Measurements from ENCODE around the gene MYH9. TPM values are rescaled to one million over a fixed set of nuclear protein-coding genes. Genes with fewer than 3 reads are reported as not detected.
"Not testable (repeated sequence)": the region's sequence is repeated elsewhere in the genome, so short reads cannot be mapped to it uniquely, and the experiment has no call there.

The MYH9 gene
- total RNA-seq, 1 experiment from 2014 or later: 464 TPM

- DNase-seq (ENCODE audit: low read depth): no peak
These were observed 94.8 kb downstream of the MYH9 start for GRCh38 chr22:36292823-36293530.

DNA sequence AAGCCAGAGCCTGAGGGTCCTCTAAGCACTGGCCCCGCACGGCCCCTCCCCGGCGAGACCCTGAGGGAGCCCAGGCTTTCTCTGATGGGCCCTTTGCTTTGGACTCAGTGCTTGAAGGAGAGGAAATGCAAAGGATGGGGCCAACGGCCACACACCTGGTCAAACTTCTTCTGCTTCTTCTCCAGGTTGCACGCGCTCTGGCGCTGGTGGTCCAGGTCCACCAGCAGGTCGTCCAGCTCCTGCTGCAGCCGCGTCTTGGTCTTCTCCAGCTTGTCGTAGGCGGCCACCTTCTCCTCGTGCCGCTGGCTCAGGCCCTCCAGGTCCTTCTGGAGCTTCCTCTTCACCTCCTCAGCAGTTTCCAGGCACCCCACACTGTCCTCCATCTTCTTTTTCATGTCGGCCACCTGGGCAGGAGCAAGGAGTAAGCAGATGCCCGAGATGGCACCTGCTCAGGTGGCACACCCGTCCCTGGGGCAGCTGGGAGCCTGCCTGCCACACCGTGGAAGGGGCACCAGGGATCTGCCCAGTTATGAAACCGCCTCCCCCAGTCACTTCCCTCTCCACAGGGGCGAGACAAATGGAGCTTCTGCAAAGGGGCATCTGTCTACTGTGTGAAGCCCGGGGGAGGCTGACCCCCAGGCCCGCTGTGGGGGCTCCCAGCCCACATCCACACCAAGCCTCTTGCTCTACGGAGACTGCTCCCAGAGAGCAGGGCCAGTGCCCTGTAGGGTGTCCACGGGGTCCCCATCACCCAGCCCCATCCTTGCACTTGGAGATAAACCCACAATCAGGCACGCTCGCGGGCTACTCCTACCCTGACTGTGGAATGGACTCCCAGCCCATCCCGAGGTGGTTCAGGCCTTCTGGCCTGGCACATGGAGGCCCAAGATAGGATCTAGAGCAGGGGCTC is 95.7 kb downstream of the MYH9 start:
- no peak for DNase-seq (ENCODE audit: low read depth)

DNA sequence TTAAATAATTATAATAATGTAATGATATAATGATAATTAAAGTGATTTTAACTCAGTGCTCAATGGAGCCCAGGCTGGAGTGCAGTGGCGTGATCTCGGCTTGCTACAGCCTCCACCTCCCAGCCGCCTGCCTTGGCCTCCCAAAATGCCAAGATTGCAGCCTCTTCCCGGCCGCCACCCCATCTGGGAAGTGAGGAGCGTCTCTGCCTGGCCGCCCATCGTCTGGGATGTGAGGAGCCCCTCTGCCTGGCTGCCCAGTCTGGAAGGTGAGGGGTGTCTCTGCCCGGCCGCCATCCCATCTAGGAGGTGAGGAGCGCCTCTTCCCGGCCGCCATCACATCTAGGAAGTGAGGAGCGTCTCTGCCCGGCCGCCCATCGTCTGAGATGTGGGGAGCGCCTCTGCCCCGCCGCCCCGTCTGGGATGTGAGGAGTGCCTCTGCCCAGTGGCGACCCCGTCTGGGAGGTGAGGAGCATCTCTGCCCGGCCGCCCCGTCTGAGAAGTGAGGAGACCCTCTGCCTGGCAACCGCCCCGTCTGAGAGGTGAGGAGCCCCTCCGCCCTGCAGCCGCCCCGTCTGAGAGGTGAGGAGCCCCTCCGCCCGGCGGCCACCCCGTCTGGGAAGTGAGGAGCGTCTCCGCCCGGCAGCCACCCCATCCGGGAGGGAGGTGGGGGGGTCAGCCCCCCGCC is 97.2 kb downstream of the MYH9 start:
- DNase-seq (ENCODE audit: low read depth): not testable (repeated sequence)

- not testable (repeated sequence) for DNase-seq (ENCODE audit: low read depth)
These were observed 97.8 kb downstream of the MYH9 start for GRCh38 chr22:36289948-36290371.

GRCh38 chr22:36289406-36289870 is 98.3 kb downstream of the MYH9 start:
- DNase-seq (ENCODE audit: low read depth): no peak

GRCh38 chr22:36288571-36289405 is 99.0 kb downstream of the MYH9 start:
- no peak for DNase-seq (ENCODE audit: low read depth)

- DNase-seq (ENCODE audit: low read depth): no peak
These were observed 99.8 kb downstream of the MYH9 start for GRCh38 chr22:36287881-36288515.

DNA sequence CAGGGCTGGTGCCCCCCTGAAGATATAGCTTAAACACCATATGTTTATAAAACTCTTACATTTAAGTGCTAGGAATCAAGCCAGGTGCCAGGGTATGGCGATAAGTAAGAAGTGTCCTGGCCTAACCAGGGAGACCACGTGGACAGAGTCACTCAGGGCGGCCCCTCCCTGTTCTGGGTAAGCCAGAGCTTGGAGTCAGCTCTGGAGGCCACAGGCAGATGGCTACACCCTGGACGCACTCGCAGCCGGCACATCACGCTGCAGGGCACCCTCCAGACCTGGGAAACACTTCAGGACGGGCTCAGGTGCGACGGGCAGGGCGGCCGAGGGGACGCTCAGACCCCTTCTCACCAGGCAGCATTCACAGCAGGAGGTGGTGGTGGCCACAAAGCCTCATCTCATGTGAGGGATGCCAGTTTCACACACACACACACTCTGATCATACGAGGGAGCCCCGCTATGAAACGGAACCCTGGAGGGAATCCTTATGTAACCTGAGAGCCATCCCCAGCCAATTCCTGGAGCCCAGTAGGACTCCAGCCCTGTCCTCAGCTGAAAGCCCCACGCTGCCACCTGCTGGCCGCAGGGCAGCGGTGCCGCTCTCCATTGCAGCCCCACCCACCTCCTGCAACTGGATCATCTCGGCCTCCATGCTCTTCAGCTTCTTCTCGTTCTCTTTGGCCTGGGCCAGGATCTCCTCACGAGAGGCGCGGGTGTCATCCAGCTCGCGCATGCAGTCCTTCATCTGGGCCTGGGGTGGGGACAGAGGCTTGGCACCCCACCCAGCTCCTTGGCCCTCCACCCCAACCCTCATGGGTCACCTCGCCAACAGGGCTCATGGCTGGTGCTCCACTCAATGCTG is 101.4 kb downstream of the MYH9 start:
- DNase-seq (ENCODE audit: low read depth): peak; percentile 72

- no peak for DNase-seq (ENCODE audit: low read depth)
These were observed 102.2 kb downstream of the MYH9 start for GRCh38 chr22:36285545-36285944.

DNA sequence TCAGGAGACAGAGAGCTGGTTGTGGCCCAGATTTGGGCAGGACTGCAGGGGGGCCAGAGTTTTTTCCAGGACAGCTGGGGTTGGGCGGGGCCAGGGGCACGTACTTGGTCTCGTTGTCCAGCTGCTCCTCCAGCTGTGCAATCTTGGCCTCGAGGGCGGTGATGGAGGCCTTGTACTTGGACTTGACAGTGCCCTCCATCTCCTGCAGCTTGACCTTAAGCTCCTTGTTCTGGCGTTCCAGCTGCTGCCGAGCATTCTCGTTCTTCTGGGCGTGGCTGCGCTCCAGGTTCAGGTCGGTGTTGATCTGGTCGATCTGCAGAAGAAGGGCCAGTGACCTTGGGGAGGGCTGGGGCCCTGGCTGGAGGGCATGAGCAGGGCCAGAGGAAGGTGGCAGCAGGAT is 102.8 kb downstream of the MYH9 start:
- DNase-seq (ENCODE audit: low read depth): no peak

GRCh38 chr22:36284171-36284571 is 103.6 kb downstream of the MYH9 start:
- DNase-seq (ENCODE audit: low read depth): no peak

DNA sequence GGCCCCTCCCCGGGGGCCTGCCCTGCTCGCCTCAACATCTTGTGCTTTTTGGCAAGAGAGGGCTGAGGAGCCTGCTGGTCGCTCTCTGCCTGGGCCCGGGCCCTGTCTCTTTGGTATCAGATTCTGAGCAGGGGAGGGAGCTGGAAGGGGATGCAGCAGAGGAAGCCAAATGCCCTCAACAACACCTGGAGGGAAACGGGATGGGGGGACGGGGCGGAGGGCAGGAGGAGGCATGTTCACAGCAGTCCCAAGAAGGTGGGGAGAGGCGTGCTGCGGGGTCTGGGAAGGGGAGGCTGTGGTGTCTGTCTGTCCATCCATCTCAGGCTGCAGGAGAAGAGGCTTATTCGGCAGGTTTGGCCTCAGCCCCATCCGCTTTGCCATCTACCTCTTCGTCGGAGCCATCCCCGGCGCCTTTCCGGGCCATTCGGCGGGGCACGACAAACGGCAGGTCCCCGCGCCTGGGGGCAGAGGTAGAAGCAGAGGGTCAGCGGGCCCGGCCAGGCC is 105.4 kb downstream of the MYH9 start:
- no peak for DNase-seq (ENCODE audit: low read depth)

DNA sequence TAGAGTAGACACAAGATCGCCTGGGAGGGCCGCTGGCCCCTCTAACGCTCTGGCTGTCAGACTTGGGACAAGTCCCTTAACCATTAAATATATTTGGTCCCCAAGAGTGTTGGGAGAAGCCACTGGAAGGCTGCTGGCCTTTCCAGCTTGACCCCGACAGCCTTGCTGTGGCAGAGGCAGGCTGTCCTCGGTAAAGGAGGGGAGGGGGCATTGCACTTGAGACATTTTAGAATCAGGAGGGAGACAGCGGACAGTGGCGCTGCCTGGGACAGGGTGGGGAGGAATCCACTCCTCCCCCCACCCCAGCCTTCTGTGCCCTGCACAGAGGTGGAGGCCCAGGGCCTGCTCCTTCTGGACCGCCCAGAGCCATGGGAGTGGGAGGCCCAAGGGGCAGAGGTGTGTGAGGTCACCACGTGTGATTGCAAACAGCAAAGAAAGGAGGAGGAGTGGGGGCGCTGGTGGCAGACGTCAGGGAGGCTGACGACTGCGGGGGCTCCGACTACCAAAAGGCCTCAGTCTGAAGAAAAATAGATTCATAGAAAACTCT is 105.9 kb downstream of the MYH9 start:
- DNase-seq (ENCODE audit: low read depth): no peak

GRCh38 chr22:36280379-36280778 is 107.4 kb downstream of the MYH9 start:
- no peak for DNase-seq (ENCODE audit: low read depth)

DNA sequence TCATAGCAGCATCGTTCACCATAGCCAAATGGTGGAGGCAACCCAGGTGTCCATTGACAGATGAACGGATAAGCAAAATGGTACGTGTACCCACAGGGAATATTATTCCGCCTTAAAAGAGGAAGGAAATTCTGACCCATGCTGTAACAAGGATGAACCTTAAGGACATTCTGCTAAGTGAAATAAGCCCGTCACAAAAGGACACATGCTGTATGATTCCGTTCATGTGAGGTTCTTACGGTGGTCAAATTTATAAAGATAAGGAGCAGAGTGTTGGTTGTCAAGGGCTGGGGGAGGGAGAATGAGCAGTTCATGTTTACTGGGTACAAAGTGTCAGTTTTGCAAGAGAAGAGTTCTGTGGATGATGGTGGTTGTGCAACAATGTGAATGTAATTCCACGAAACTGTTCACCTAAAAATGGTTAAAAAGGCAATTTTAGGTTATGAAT is 108.5 kb downstream of the MYH9 start:
- DNase-seq (ENCODE audit: low read depth): no peak

GRCh38 chr22:36277482-36278291 is 110.1 kb downstream of the MYH9 start:
- peak; percentile 77 for DNase-seq (ENCODE audit: low read depth)

DNA sequence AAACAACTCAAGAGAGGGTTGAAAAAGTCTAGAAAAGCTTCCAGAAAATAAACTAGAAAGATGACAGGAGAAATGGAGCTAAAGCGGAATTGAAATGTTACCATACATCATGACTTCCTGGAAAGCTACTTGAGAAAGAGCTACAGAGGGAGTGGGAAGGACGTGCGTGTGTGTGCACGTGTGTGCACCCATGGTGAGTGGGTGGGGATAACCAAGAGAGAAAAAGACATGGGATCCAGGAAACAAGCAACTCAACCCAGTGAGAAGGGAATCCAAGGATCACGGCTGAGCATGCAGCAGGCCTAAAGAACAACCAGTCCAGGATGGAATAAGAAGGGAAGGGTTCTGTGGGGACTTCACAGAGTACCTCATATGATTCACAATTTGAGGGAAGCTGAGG is 113.2 kb downstream of the MYH9 start:
- DNase-seq (ENCODE audit: low read depth): no peak

DNA sequence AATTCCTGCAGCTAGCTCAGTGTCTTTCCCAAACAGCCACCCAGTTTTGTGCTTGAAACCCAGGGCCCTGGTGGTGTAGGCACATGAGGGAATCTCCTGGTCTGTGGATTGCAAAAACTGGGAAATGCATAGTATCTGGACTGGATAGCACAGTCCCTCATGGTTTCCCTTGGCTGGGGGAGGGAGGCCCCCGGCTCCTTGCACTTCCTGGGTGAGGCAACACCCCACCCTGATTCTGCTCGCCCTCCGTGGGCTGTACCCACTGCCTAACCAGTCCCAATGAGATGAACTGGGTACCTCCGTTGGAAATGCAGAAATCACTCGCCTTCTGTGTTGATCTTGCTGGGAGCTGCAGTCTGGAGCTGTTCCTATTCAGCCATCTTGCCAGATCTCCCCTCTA is 115.8 kb downstream of the MYH9 start:
- not testable (repeated sequence) for DNase-seq (ENCODE audit: low read depth)

Measured in Daoy (cell line).